GM03348 (cell line): Measurements from ENCODE around the gene SLC7A7.
"Not testable (repeated sequence)": the region's sequence is repeated elsewhere in the genome, so short reads cannot be mapped to it uniquely, and the experiment has no call there.

ENCODE experiments used
- DNase-seq: peaks from one replicate; pipeline ENCODE4 v3.0.0; 2012; ENCODE audit warnings: low spot score

The SLC7A7 gene

GRCh38 chr14:22843123-22843925 lies 28.1 kb upstream of the SLC7A7 start:
- no peak for DNase-seq

- DNase-seq = no peak
These were observed 27.2 kb upstream of the SLC7A7 start for GRCh38 chr14:22842211-22843122.

DNA sequence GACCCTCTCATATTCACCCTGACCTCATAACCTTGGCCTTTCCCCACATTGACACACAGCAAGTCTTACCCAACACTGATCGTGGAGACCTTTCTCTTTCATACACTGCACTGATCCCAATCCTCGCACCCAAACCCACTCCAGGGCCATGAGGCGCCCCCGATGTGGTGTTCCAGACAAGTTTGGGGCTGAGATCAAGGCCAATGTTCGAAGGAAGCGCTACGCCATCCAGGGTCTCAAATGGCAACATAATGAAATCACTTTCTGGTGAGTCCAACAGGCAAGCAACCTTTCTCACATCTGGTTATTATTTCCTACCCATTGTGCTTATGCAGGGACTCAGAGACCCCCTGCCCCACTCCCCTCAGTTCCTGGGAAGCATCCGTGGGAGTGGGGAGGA lies 26.5 kb upstream of the SLC7A7 start:
- no peak for DNase-seq

GRCh38 chr14:22841311-22841710 lies 26.1 kb upstream of the SLC7A7 start:
- no peak for DNase-seq

DNA sequence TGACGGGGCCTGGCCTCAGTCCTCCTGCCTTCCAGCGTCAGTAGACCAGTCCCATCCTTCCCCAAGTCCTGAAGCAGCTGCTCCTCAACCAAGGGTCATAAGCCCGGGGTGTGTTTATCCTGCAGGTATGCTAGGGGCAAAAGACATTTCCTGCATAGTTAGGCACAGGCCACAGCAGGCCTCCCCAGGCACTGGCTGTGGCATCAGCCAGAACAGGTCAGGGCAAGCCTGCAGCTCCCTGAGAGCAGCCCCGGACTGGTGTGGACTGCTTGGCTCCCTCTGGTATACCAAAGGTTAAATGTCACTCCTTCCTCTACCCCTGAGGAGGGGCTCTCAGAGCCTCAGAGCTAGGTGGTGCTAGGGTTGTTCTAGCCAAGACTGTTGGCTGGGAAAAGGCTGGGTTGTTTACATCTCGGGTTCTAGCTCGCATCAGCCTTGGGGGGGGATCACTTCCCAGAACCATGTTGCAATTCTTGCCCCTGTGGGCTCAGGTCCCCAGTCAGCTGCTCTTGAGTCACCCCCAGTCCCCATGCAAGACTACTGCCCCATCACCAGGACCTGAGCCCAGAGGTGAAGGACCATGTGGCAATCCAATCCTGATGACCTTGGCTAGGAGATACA lies 24.0 kb upstream of the SLC7A7 start:
- DNase-seq = no peak

GRCh38 chr14:22838631-22839041 lies 23.4 kb upstream of the SLC7A7 start:
- peak; percentile 79 for DNase-seq

- DNase-seq = peak; percentile 72
These were observed 22.7 kb upstream of the SLC7A7 start for GRCh38 chr14:22837750-22838538.

GRCh38 chr14:22837114-22837749 lies 22.0 kb upstream of the SLC7A7 start:
- peak; percentile 67 for DNase-seq

GRCh38 chr14:22836301-22837113 lies 21.3 kb upstream of the SLC7A7 start, which contains the start of gene MMP14:
Gene MMP14, plus strand, starts transcription at chr14:22836585. Its CDS starts 233 bp downstream, at chr14:22836818.
- peak; percentile 94 for DNase-seq

GRCh38 chr14:22835505-22835904 lies 20.3 kb upstream of the SLC7A7 start:
- DNase-seq = no peak

- DNase-seq = no peak
These were observed 15.3 kb upstream of the SLC7A7 start for GRCh38 chr14:22830443-22831010.

DNA sequence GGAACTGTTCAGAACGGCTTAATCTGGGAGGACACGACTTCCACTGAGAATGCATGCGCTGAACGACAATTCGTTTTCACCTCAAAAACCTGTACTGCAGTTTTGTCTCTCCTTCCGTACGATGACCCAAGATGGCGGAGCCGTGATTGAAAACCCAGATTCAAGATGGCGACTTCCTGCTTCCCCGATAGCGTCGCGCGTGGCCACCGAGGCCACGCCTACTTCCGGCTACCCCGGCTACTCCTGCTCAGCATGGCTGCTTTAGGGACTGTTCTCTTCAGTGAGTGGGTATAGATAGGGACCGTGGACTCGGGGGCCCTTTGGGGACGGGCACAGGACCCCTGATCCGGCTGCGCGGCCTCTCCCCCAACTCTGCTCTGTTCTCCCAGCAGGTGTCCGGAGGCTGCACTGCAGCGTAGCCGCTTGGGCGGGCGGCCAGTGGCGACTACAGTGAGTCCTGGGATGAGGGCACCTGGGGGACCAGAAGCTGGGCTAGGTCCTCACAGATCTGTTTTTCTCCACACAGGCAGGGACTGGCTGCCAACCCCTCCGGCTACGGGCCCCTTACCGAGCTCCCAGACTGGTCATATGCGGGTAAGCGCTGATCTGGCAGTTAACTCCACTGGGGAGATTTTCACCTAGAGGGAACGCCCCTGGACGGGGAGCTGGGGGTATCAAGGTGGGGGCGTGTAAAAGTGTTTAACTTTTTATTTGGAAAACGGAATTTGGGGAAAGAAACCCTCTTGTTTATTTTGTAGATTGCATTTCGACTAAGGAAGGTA lies 14.6 kb upstream of the SLC7A7 start, which contains the start of gene MRPL52:
MRPL52 (plus strand) TSS at position 227 of the 782 bp plus-strand sequence; CDS start at position 253, 26 bp downstream.
- DNase-seq = peak; percentile 90

GRCh38 chr14:22829076-22829660 lies 13.9 kb upstream of the SLC7A7 start:
- DNase-seq = not testable (repeated sequence)

DNA sequence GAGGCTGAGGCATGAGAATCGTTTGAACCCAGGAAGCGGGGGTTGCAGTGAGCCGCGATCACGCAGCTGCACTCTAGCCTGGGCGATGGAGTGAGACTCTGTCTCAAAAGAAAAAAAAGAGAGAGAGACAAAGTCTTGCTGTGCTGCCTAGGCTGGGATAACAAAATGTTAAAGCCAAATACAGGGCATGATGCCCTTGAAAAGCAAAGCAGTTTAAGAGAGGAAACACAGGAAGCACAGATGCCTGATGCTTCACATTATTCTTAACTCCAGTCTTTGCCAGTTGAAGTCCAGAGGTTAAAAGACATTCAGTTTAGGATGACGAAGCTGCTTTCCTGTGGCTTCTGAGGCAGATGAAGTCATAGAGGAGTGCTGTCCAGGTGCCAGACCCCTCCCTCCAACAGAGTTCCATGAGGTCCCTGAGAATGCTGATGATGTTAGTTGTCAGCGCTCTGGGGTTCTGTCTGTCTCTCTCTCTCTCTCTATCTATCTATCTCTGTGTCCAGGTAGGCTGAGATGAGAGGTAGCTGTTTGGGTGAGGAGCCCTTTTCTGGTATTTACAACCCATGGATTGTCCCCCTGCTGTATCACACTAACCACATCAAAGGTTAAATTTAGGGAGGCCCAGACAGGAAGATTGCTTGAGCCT lies 9.6 kb upstream of the SLC7A7 start:
- DNase-seq = peak; percentile 82

DNA sequence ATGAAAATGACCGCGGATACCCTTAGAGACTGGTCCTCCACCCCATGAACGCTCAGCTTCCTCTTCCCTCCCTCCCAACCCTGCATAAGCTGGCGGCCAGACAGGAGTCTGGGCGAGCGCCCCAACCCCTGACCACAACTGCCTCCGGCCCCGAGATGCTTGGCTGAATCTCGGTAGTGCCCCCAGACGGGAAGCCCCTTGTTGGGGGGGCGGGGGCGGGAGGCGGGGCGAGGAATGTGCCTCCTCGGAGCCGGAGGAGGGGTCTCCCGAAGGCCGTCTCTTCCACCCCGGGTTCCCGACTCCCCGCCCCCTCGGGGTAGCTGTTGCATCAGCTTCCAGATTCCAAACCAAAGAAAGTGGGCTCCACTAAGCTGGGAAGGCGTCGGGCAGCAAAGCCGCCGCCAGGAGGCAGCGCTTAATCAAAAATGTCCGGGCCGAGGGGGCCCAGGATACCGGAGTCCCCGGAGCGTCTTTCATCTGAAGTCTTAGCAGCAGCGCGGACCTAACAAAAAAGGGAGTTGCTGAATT lies 7.4 kb upstream of the SLC7A7 start:
- DNase-seq = peak; percentile 92

DNA sequence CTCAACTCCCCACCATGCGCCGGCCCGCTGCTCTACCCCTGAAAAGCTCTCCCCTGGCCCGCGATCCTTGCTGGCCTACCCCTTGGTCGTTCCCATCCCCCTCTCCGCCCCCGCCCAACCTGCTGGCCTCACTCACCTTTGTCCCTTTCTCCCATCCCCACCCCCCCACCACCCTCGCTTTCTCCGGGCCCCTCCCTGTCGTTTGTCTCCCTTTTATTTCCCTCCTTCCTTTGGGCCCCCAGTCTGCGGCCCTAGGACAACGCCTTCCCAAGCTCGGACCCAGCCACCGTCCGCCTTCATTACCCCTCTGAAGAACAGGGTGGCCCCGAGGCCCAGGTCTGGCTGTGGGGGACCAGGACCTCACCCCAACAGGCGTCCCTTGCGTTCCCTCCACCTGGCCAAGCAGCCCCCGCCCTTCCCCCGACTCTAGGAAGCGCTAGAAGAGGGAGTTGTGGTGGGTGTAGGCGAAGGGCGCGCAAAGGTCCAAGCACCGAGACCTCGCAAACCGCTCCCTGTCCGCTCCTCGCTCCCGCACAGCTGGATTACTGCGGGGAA lies 6.9 kb upstream of the SLC7A7 start:
- DNase-seq = no peak
